Natural killer cell (primary cell): ENCODE results near the gene B3GAT3. TPM values are rescaled to one million over a fixed set of nuclear protein-coding genes. Genes with fewer than 3 reads are reported as not detected.
"Not testable (repeated sequence)": the region's sequence is repeated elsewhere in the genome, so short reads cannot be mapped to it uniquely, and the experiment has no call there.

Experiments
- ATAC-seq, 3 donors: fragments of 150-1000 bp in 2 of 3; fragments of 200-7000 bp in 1 of 3; cut with Tn5 transposase; 1 replicate in 1 of 3; 2 replicates in 2 of 3; pipeline ENCODE4 v1.10.0; 2021; ENCODE audit warnings: mild to moderate bottlenecking in 2 of 3, moderate library complexity in 2 of 3
- DNase-seq, 2 donors: peaks; one replicate each; pipeline versions ENCODE4 v3.0.0 to v3.0.0-alpha.2; 2013 to 2021; ENCODE audit warnings: mixed read lengths in 1 of 2
- H3K27ac ChIP-seq: one replicate; pipeline ENCODE4 v1.5.1; 2013; ENCODE audit warnings: mild to moderate bottlenecking, low read length
- H3K27me3 ChIP-seq: one replicate; pipeline ENCODE4 v1.6.1; 2013; ENCODE audit warnings: low read length; ENCODE audit not compliant: control insufficient read depth, insufficient read depth
- H3K36me3 ChIP-seq: one replicate; pipeline ENCODE4 v1.6.1; 2013; ENCODE audit warnings: low read length; ENCODE audit not compliant: control insufficient read depth, insufficient read depth
- H3K4me1 ChIP-seq: one replicate; pipeline ENCODE4 v1.6.1; 2013; ENCODE audit warnings: low read length; ENCODE audit not compliant: control insufficient read depth, insufficient read depth
- H3K4me3 ChIP-seq: one replicate; pipeline ENCODE4 v1.5.1; 2013; ENCODE audit warnings: low read length
- H3K9me3 ChIP-seq: one replicate; pipeline ENCODE4 v1.6.1; 2013; ENCODE audit warnings: low read length; ENCODE audit not compliant: control insufficient read depth, insufficient read depth
- H3K27ac Mint-ChIP-seq, 2 donors: one replicate each; pipeline ENCODE4 v1.8.0; 2022; ENCODE audit warnings: mild to moderate bottlenecking in 2 of 2, mixed read lengths in 2 of 2, moderate library complexity in 1 of 2
- H3K27me3 Mint-ChIP-seq, 2 donors: one replicate each; pipeline ENCODE4 v1.8.0; 2022; ENCODE audit warnings: low read depth in 2 of 2, mixed read lengths in 2 of 2
- H3K36me3 Mint-ChIP-seq: one replicate; pipeline ENCODE4 v1.8.0; 2022; ENCODE audit warnings: mixed read lengths
- H3K4me1 Mint-ChIP-seq, 2 donors: one replicate each; pipeline ENCODE4 v1.8.0; 2022; ENCODE audit warnings: mixed read lengths in 2 of 2
- H3K4me3 Mint-ChIP-seq: one replicate; pipeline ENCODE4 v1.8.0; 2022; ENCODE audit warnings: mild to moderate bottlenecking, moderate library complexity, mixed read lengths
- H3K9me3 Mint-ChIP-seq, 2 donors: one replicate each; pipeline ENCODE4 v1.8.0; 2022; ENCODE audit warnings: mixed read lengths in 2 of 2
- WGBS: methylation state at CpG from one replicate; pipeline ENCODE4 v1.1.7; 2013; ENCODE audit warnings: missing lambda C conversion rate; ENCODE audit not compliant: insufficient coverage; 5-methylcytosine and 5-hydroxymethylcytosine counted together
- intact Hi-C: fragments of 100-400 bp; cut with micrococcal nuclease; formaldehyde crosslinking; loops from one replicate; pipeline ENCODE4 v1.14.2; 2022
- total RNA-seq, 4 donors: library from RNA; stranded (reverse); fragments of 120-200 nt in 1 of 4; gene quantifications; one replicate each; pipeline versions ENCODE4 v1.2.3 to v1.2.4, GENCODE V29; 2013 to 2022
- TF ChIP-seq, protein P1 (sequence below): fragments of 200-600 bp; IDR thresholded peaks from one replicate; pipeline ENCODE4 v1.8.0; 2022; ENCODE audit warnings: antibody characterized with exemption

Gene B3GAT3
- total RNA-seq, 3 donors from 2014 or later (not counting 1 experiment from before 2014, with no cell fraction given): 64.9 to 80.3 (median 77.9) TPM

DNA sequence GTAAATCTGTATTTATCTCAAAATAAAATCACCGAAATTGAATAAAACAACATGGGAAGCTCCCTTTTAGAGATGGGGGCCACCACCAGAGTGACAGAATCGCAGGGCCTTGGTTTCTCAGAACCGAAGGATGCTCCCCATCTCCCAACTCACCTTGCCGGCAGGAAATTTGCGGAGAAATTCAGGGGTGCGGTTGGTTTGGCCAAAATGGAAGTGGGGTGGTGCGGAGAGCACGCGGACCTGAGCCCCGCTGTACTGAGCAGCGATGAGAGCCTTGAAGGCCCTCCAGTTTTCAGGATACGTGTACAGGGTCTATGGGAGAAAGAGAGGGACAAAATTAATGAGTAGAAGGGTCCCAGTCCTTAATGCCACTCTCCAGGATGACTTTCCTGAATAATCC, 49.4 kb downstream of the B3GAT3 start:
- H3K4me3 Mint-ChIP-seq: peak overlapping the region; percentile 99
- H3K27me3 ChIP-seq: no peaks in the 10 kb centered on the region
- TF ChIP-seq, protein P1, sequence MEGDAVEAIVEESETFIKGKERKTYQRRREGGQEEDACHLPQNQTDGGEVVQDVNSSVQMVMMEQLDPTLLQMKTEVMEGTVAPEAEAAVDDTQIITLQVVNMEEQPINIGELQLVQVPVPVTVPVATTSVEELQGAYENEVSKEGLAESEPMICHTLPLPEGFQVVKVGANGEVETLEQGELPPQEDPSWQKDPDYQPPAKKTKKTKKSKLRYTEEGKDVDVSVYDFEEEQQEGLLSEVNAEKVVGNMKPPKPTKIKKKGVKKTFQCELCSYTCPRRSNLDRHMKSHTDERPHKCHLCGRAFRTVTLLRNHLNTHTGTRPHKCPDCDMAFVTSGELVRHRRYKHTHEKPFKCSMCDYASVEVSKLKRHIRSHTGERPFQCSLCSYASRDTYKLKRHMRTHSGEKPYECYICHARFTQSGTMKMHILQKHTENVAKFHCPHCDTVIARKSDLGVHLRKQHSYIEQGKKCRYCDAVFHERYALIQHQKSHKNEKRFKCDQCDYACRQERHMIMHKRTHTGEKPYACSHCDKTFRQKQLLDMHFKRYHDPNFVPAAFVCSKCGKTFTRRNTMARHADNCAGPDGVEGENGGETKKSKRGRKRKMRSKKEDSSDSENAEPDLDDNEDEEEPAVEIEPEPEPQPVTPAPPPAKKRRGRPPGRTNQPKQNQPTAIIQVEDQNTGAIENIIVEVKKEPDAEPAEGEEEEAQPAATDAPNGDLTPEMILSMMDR: no peak
- no peaks in the 10 kb centered on the region for H3K9me3 Mint-ChIP-seq
- DNase-seq (no peak), ATAC-seq (no peak)
- H3K4me1 ChIP-seq: peaks cover 27% of the 10 kb centered on the region
- intact Hi-C loops: loop anchor here (5.0 kb wide), 1 partner anchor 135 kb away; the partner anchor contains the start of genes BSCL2 and GNG3
- H3K9me3 ChIP-seq: no peaks in the 10 kb centered on the region
- H3K27ac ChIP-seq: peak overlapping the region; percentile 80
- H3K36me3 ChIP-seq: peaks cover 38% of the 10 kb centered on the region
- H3K4me3 ChIP-seq: peak overlapping the region; percentile 94
- H3K4me1 Mint-ChIP-seq: peaks cover 37 to 55% of the 10 kb centered on the region in 2 donors
- no peaks in the 10 kb centered on the region for H3K27me3 Mint-ChIP-seq
- WGBS: 92% methylated on average over 11 of the region's 12 CpGs
- H3K27ac Mint-ChIP-seq: peak overlapping the region; percentile 92 to 95
- H3K36me3 Mint-ChIP-seq: peaks cover 12% of the 10 kb centered on the region

DNA sequence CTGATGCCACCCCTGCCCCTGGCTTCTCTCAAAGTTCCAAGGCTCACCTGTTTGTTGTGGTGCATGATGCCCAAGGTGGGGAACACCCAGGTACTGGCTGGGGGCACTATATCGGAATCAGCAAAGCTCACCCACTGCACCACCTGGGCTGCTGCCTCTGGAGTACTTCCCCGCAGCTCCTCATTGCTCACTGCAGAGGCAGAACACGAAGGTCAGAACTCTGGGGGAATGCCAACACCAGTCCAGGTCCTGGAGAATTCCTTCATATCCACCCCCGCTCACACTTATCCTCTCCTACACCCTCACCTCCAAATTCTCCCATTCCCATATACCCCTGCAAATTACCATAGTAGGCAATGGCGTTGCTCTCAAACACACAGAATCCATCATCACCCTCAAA, 50.3 kb downstream of the B3GAT3 start:
- H3K4me1 Mint-ChIP-seq: peaks cover 45 to 64% of the 10 kb centered on the region in 2 donors
- Histone ChIP-seq H3K36me3 (peaks cover 40% of the 10 kb centered on the region), H3K4me1 (peaks cover 27% of the 10 kb centered on the region)
- not testable (repeated sequence) for H3K9me3 ChIP-seq, H3K9me3 Mint-ChIP-seq, DNase-seq, H3K27me3 Mint-ChIP-seq, H3K4me3 ChIP-seq, ATAC-seq, H3K27me3 ChIP-seq, H3K27ac ChIP-seq
- intact Hi-C loops: loop anchor here (5.0 kb wide), 1 partner anchor 136 kb away; the partner anchor contains the start of genes BSCL2 and GNG3
- H3K27ac Mint-ChIP-seq: peak overlapping the region; percentile 92 to 95
- H3K36me3 Mint-ChIP-seq: peaks cover 21% of the 10 kb centered on the region
- 99% methylated on average over 5 of the region's 5 CpGs for WGBS
- H3K4me3 Mint-ChIP-seq: peak overlapping the region; percentile 99

DNA sequence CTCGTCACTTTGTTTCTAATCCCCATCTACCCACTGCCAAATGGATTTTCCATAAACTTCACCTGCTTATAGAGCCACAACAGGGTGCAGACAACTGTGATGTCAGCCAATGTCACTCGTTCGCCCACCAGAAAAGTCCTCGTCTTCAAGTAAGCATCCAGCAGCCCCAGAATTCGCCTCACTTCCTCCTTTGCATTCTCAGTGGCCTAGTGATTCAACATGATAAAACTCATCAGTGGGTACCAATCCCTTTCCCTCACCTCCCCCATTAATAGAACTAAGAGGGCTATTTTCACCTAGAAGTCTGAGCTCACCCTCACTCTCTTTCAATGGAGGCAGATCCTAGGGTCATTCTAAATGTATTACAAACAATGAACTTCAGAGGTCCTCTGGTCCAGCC, 50.9 kb downstream of the B3GAT3 start:
- Mint-ChIP-seq H3K27ac (peak overlapping the region in 1 of 2 donors; percentile 92), H3K36me3 (peaks cover 26% of the 10 kb centered on the region), H3K4me1 (peaks cover 45 to 64% of the 10 kb centered on the region in 2 donors)
- H3K9me3 Mint-ChIP-seq, H3K9me3 ChIP-seq, DNase-seq, H3K4me3 Mint-ChIP-seq, H3K27me3 ChIP-seq, H3K27ac ChIP-seq, ATAC-seq, H3K4me3 ChIP-seq, H3K27me3 Mint-ChIP-seq: not testable (repeated sequence)
- WGBS: 85% methylated on average over 5 of the region's 5 CpGs
- Histone ChIP-seq H3K36me3 (peaks cover 42% of the 10 kb centered on the region), H3K4me1 (peaks cover 27% of the 10 kb centered on the region)
- intact Hi-C loops: loop anchor here (5.0 kb wide), 1 partner anchor 136 kb away; the partner anchor contains the start of genes BSCL2 and GNG3

DNA sequence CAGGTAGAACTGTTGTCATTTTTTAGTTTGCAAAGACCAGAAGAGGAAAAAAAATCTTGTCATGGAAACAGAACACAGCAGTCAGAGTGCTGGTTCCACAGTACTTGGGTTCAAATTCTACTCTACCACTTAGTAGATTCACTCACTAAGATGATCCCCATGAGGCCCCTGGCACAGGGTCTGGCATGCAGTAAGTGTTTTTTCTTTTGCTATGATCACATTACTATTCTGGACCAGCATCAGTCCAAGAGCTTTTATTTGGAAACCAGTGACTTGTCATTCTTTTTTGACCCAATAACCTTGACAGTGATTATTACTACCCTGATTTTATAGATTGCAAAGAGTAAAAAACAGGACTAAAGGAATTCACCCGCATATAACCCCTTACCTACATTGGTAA, 52.2 kb downstream of the B3GAT3 start:
- Mint-ChIP-seq H3K27me3 (no peaks in the 10 kb centered on the region), H3K36me3 (peaks cover 26% of the 10 kb centered on the region), H3K27ac (no peak overlapping the region), H3K4me3 (no peak overlapping the region), H3K9me3 (no peaks in the 10 kb centered on the region), H3K4me1 (peaks cover 40 to 56% of the 10 kb centered on the region in 2 donors)
- H3K4me1 ChIP-seq: peaks cover 19% of the 10 kb centered on the region
- TF ChIP-seq, protein P1: no peak
- ATAC-seq (no peak), DNase-seq (no peak)
- H3K9me3 ChIP-seq: no peaks in the 10 kb centered on the region
- H3K27me3 ChIP-seq: no peaks in the 10 kb centered on the region
- H3K36me3 ChIP-seq: peaks cover 53% of the 10 kb centered on the region
- no CpG with 5 or more reads among the region's 1 CpG for WGBS
- H3K4me3 ChIP-seq: no peak overlapping the region
- intact Hi-C loops: loop anchor here (5.0 kb wide), 1 partner anchor 138 kb away; the partner anchor contains the start of genes BSCL2 and GNG3
- no peak overlapping the region for H3K27ac ChIP-seq
